ENCODE measurements around the gene RRM2.
A peak's percentile ranks its signal among the peaks of the same experiment; 100 is the strongest.
"Not testable (repeated sequence)": the region's sequence is repeated elsewhere in the genome, so short reads cannot be mapped to it uniquely, and the experiment has no call there.

The RRM2 gene

DNA sequence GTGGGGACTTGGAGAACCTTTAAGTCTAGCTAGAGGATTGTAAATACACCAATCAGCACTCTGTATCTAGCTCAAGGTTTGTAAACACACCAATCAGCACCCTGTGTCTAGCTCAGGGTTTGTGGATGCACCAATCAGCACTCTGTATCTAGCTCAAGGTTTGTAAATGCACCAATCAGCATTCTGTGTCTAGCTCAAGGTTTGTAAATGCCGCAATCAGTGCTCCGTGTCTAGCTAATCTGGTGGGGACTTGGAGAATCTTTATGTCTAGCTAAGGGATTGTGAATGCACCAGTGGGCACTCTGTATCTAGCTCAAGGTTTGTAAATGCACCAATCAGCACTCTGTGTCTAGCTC is 30.7 kb upstream of the RRM2 start:
- not testable (repeated sequence) for DNase-seq

DNA sequence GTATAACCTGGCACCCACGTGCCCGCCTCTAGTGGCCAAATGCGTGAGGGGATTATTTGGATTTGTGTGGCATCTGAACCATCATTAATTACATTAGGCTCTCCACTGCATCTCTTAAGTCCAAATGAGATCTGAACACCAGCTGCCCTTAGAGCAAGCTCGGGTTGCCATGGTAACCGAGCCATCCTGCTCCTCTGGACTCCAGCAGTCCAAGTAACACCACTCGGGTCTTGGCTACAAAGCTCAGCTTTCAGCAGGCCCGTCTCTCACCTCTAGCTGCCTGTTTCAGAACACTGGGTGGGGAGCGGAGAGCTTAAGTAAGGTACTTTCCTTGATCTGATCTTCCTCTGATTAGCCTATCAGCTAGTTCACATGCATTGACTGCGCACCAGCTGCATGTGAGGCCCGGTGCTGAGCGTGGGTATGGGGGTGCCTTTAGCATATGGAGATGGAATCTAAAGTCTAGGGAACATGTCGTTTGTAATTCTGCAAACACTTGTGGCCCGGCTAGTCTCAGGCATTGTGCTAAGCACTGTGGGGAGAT is 28.2 kb upstream of the RRM2 start:
- no peak for DNase-seq

DNA sequence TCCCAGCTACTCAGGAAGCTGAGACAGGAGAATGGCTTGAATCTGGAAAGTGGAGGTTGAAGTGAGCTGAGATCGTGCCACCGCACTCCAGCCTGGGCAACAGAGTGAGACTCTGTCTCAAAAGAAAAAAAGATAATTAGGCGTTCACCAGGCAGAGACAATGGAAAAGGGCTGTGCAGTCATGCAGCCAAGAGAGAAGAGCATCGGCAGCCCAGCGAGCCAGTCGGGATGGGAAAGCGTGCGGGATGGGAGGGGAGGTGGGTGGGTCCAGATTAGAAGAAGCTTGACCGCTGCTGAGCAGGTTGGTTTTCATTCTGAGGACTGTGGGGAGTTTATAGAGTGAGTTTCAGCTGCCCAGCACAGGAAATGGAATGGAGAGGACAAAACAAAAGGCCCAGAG is 27.4 kb upstream of the RRM2 start:
- no peak for DNase-seq

DNA sequence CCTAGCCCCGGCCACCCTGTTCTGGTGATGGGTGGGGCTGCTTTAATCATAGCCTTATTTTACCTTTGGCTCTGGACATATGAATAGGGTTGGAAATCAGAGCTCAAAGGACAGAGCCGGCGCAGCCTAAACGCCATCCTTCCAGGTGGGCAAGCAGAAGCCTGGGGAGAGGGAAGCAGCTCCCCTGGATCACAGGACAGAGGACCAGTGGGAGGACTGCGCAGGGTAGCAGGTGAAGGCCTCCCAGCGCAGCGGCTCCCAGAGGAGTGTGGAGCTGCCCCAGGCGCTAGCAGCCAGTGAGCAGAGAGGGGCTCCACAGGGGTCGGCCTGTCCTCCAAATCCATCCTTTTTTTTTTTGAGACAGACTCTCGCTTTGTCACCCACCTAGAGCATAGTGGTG is 25.9 kb upstream of the RRM2 start:
- DNase-seq = no peak

DNA sequence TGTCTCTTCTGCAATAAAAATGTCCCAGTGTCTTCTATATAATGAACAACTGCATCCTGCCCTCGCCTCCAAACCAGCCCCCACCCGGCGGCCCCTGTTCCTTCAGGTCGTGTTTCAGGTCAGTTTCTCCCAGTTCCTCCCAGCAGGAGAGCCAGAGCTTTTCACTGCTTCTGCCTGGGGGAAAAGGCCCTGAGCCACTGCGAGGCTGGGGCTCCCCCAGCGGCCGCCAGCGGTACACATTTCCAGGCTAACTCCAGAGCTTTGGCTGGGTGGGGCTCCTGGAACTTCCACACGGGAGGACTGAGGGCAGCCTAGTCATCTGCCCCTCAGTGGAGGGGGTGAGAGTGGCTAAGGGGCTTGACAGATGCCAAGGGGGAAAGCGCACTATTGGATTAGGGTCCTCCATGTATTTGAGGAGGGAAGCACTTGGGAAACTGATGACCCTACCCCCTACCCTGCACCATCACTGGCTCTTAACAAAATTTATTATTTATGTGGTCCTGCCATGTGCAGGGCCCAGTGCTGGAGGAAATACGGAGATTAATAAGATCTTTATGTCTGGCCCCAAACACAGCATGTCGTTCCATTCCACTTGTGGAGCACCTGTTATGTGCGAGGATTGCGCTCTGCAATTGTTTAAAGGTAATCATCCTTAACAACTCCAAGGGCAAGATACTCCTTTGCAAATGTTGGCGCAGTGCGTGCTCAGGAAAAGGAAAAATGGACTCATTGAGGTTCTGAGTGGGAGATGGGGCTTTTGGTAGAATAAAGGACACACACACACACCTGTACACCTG is 25.0 kb upstream of the RRM2 start:
- DNase-seq = peak; percentile 21

DNA sequence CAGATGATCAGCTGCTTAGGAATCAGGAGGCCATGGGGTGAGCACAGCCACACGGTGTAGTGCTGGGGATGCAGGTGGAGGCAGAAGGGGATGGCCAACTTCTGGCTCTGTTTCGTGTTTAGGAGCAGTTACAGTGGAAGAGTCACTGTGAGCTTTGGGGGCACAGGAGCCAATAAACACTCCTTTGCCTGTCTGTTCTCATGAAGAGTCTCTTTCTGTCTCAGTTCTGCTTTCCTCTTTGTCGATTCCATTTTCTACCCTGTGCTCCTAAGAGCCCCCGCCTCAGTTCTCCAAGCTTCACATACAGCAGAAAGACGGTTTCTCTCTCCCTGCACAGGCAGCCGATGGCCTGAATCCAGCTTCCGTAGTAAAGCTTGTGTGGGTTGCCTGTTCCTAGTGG is 21.0 kb upstream of the RRM2 start:
- peak; percentile 59 for DNase-seq

DNA sequence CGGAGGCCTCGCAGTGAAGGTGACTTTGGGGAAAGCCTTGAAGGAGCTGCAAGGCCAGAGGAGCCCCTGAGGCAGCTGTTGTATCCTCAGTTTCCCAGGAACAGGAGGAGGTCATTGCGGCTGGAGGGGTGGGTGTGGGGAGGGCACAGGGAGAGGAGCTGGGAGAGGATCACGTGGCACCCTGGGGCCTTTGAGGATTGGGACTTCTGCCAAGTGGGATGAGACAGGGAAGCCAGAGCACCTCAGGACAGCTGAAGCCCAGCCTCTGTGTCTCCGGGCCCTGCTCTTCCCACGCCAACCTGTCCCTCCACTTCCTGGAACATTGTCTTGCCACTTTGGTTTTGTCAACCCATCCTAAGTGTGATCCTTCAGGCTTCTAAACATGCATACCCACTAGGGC is 19.4 kb upstream of the RRM2 start:
- no peak for DNase-seq

DNA sequence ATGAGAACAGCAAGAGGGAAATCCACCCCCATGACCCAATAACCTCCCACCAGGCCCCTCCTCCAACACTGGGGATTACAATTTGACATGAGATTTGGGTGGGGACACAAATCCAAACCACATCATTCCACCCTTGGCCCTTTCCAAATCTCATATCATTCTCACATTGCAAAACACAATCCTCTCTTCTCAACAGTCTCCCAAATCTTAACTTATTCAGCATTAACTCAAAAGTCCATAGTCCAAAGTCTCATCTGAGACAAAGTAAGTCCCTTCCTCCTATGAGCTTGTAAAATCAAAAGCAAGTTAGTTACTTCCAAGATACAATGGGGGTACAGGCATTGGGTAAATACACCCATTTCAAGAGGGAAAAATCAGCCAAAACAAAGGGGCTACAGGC is 17.6 kb upstream of the RRM2 start:
- DNase-seq = not testable (repeated sequence)

DNA sequence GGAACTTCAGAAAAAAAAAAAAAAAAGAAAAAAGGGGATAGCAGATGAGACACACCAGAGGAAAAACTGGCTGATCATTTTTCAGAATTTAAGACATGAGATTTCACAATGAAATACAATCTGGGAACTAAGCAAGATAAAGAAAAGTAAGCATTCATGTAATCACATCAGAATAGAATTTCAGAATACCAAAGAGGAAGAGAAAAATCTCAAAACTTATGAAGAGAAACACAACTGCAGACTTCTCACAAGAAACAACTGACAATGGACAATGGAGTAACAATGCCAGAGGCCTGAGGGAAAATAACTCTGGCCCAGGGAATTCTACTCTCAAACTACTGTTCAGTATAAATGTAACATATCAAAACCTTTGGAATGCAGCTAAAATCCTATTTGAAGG is 13.2 kb upstream of the RRM2 start:
- DNase-seq = no peak

DNA sequence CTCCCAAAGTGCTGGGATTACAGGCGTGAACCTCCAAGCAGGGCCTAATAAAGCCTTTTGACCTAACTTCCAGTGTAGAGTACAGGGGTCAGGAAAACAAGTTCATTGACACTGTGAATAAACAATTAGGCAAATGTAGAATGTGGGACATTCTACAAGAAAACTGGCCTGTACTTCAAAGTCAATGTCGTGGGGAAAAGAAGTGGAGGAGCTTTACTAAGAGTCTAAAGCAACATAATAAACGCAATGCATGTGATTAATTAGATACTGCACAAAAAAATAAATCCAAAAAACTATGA is 3.6 kb upstream of the RRM2 start:
- no peak for DNase-seq

DNA sequence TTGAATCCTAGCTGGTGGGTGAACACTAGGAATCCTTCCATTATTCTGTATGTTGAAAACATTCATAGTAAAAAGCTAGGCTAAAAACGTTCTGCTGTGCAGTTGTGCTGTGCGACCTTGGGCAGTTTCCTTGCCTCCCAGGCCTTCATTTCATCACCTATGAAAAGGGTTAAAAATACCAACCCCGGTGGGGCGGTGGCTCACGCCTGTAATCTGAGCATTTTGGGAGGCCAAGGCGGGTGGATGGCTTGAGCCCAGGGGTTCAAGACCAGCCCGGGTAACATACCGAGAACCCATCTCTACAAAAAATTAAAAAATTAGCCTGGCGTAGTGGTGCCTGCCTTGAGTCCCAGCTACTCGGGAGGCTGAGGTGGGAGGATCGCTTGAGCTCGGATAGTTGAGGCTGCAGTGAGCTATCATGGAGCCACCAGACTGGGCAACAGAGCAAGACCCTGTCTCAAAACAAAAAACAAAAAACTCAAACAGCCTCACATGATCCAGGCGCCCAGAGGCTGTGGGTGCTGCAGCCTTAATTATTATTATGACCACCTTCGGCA is 2.9 kb upstream of the RRM2 start:
- no peak for DNase-seq

DNA sequence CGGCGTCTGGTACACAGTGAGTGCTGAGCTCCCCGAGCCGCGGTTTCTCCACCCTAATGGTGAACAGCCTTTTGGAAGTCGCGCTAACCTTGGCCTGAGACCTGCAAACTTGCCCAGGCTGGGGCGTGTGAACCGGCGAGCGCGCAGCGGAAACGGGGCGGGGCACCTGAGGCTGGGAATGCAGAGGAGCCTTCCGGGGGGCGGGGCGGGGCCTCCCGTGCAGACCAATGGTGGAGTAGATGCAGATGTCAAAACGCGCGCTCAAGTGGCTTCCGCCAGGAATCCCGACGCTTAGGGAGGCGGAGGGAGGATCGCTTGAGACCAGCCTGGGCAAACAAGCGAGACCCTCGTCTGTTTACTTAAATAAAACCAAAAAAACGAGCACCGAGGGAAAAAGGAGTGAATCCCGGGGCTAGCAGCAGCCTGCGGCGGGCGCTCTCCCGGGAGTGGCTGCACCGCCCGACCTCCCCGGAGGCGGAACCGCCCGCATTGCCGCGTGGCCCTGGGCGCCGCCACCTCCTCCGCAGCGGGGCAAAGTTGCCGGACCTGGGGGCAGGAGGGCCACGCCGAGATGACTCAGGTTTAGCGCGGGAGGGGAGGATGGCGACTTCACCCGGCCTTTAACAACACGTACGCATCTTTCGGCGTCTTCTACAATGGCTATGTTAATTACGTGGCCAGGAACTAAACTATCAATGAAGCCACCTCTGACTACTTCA is 2.2 kb upstream of the RRM2 start:
- DNase-seq = peak; percentile 93

DNA sequence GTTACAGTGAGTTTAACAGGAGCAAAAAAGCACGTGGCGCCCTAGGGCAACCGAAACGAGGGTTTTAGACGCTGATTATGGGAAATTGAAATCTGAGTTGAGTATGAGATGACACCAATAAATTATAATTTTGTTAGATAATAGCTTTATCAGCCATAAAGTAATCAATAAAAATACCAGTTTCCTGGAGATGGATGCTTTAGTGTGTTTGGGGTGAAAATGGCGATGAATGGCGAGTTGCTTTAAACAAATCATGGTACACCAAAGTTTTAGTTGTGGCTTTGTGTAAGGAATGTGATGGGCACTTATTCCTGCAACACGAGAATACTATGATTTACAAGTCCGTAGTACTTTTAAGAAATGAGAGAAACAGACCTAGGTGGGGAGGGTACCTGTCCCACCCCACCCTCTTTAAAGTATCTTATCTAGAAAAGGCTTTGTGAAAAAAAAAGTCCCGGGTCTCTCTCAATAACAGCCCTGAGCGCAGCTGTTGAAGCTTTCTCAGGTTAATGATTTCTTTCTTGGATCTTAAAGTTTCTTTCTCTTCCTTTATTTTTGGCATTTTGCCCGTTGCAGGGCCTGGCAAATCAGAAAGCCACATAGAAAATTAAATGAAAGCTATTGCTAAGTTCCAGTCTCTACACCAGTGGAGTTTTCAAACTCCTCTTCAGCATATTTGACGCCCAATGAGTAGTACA is 1.5 kb upstream of the RRM2 start:
- DNase-seq = peak; percentile 45

DNA sequence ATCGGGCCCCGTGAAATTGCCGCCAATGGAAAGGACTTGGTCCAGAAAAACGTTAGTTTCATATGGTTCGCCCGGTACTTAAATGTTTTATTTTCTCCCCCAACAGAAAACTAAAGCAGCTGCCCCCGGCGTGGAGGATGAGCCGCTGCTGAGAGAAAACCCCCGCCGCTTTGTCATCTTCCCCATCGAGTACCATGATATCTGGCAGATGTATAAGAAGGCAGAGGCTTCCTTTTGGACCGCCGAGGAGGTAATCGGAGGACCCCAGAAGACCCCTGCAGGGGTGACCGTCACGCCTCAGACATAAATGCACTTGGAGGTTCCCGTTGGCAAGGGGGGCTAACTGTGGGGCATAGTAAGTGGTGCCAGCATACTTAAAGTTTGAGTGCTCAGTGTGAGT is 742 bp downstream of the RRM2 start:
- DNase-seq = no peak

DNA sequence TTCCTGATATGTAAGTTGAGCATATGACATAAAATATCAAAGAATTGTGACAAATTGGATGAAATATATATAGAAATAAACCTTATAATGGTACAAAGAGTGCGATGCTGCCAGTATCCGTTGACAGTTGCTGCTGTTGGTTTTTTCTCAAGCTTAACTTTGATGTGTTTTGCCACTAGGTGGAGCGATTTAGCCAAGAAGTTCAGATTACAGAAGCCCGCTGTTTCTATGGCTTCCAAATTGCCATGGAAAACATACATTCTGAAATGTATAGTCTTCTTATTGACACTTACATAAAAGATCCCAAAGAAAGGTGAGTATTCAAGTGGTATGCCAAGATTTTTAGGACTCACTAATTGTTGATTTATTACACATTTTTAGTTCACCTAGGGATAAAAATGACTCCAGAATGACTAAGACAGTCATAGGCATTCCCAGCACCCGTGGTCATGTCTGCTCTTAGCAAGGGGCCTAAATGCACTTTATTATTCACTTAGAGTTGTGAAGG is 2.1 kb downstream of the RRM2 start:
- DNase-seq = peak; percentile 71

DNA sequence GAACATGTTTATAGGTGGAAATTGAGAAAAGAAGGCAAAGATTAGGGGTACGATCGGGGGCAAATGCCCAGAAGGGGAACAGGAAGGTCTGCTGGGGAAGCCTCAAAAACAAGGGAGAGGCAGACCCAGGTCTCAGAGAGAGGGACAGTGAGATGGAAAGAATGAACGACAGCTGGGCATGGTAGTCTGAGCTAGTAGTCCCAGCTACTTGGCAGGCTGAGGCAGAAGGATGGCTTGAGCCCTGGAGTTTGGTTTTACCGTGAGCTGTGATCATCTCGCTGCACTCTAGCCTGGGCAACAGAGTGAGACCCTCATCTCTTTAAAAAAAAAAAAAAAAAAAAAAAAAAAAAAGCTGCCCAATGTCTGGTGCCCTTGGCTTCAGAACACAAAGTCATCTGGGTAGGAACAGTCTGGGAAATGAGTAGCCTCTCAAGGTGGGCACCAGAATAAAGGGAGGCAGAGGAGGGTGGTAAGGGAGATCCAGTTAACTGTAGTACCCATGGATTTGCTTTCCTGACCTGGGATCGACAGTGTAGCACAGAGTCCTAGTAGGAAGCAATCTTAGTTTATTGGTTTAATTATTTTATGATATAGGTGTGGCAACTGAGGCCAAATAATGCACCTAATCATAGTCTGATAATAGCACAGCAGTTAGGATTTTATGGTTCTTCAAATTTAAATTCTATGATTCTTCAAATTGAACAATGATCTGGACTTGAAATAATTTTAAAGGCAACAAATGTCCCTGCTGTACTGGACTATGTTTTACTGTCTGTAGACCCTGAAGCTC is 3.5 kb downstream of the RRM2 start:
- DNase-seq = no peak

DNA sequence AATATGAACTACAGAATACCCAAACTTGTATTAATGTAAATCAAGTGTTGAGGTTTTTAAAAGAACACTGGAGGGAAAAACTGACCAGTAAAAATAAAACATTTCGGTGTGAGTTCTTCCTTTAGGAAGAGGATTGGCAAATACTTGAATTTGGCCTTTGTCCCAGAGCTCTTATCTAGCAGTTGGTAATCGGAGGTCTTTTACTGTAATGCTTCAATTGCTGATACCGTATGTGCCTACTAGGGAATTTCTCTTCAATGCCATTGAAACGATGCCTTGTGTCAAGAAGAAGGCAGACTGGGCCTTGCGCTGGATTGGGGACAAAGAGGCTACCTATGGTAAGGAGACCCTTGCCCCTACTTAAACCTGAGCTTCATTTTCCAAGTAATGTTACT is 4.1 kb downstream of the RRM2 start:
- DNase-seq = no peak

DNA sequence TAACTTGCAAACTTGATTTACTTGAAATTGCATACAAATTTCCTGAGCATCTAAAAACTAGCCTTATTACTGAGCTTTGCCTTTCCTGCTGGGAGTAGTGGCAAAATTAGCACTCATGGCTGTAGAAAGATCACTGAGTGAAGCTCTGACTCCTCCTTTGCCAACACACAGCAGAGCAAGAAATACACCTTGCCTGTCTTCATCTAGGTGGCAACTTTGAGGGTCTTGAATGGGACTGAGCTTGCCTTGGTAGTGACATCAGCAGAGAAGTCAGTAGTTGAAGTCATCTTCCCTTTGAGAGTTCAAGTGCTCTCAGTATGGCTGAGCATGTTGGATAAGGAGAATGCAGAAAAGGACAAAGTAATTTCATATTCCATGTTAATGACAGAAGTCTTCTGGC is 5.9 kb downstream of the RRM2 start:
- DNase-seq = no peak

DNA sequence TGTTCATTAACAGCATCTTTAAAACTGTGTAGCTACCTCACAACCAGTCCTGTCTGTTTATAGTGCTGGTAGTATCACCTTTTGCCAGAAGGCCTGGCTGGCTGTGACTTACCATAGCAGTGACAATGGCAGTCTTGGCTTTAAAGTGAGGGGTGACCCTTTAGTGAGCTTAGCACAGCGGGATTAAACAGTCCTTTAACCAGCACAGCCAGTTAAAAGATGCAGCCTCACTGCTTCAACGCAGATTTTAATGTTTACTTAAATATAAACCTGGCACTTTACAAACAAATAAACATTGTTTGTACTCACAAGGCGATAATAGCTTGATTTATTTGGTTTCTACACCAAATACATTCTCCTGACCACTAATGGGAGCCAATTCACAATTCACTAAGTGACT is 7.0 kb downstream of the RRM2 start:
- DNase-seq = no peak

DNA sequence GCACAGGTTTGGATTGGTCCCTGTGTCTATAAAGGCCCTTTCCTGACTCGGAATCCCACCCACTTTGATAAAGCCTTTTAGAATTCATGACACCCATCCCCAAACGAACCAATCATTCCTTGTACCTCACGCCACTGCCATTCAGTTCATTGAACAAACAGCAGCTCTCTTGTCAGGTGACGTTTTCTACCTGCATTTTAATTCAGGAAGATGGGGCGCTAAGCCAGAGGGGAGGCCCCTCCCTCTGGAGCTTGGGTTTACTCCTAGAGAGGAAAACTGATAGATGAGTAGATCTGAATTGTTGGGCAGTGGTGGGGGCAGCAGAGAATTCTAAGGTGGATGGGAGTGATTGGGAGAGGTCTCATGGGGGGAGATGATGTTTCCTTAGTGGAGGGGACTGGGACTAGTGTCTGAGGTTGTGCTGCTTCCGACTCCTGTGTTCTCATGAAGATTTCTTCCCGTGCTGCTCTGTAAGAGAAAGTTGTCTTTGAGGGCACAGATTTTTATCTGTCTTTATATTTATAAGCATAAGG is 9.6 kb downstream of the RRM2 start:
- no peak for DNase-seq

DNA sequence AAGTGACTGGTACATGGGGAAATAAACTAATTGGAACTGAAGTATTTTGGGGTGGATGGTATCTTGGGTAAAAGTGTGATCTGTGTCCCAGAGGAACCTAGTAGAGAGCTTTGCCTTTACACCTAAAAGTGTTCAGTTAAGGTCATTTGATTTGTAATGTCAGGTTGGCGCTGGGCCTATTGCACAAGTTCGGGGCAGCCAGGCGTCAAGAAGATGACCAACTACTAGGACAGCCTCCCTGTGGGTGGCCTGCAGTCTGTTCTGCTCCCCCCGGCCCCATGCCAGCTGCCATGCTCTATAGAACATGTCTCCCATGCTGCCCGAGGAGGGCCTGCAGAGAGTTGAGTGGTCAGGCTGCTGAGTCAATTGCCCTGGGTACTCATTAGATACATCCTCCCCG is 10.1 kb downstream of the RRM2 start:
- no peak for DNase-seq

DNA sequence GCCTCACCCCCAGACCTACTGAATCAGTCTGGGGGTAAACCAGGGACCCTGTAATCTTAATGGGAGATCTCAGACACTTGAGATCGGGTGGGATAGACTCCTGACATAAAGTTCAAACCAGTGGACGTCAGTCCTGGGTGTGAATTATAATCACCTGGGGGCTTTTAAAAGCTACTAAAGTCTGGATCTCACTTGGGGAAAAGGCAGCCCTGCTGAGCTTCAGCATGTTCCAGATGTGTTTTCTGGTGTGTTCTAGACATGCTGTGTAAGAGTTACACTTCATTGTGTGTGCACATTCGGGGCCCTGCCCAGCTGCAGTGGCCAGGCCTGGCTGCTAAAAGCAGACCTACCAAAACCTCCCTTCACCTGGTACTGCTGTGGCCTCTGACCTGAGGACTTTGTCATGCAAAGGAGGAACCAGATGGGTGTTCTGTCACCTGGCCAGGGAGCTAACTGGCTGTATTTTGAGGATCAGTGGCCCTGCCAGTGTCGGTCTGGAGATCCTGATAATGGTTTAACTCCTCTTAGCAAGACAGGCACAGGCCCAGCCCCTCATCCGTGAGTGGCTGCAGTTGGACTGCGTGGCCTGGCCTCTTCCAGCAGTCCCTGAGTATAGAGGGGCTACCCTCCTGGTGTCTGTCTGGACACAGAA is 10.6 kb downstream of the RRM2 start:
- no peak for DNase-seq
